ENCODE results near the gene ANGPTL8.

GRCh38 chr19:11214387-11214786, 25.0 kb upstream of the ANGPTL8 start:
- TF ChIP-seq CTCF (conservative IDR thresholded peaks at IDR 0.05; ENCODE audit: low read depth in 2 of 2) (no peak), CREB1 (CRISPR knock-in tag; IDR thresholded peaks at IDR 0.05; ENCODE audit: low read depth) (no peak), POLR2AphosphoS5 (IDR thresholded peaks at IDR 0.05; ENCODE audit: low read depth) (no peak), REST (IDR thresholded peaks at IDR 0.05; ENCODE audit: unreplicated experiment) (no peak), EZH2 (IDR thresholded peaks at IDR 0.05; ENCODE audit: low read depth, unreplicated experiment) (no peak), NANOG (IDR thresholded peaks at IDR 0.05; ENCODE audit: borderline replicate concordance) (no peak), ETS1 (IDR thresholded peaks at IDR 0.05) (no peak), EZH2phosphoT487 (IDR thresholded peaks at IDR 0.05; ENCODE audit: unreplicated experiment) (no peak), JUNB (IDR thresholded peaks at IDR 0.05; ENCODE audit: unreplicated experiment) (no peak)
